Muscle of back (tissue), 11 donors: Measurements from ENCODE around the gene RNF168. TPM values are rescaled to one million over a fixed set of nuclear protein-coding genes. Genes with fewer than 3 reads are reported as not detected.
"Not testable (repeated sequence)": the region's sequence is repeated elsewhere in the genome, so short reads cannot be mapped to it uniquely, and the experiment has no call there.

ENCODE experiments used
- DNase-seq, 3 donors: peaks; one replicate each; pipeline versions ENCODE4 v3.0.0 to v3.0.0-alpha.2; 2013
- polyA plus RNA-seq, 10 donors: library from polyadenylated mRNA; unstranded; fragments of 120-200 nt; gene quantifications; one replicate each; pipeline ENCODE4 v1.2.1, GENCODE V29; 2013; ENCODE audit not compliant: insufficient read length in 10 of 10

The RNF168 gene
- polyA plus RNA-seq, 10 donors: 7.1 to 11.9 (median 10.0) TPM

- no peak for DNase-seq
Observed at GRCh38 chr3:196472286-196472685, 31.3 kb downstream of the RNF168 start.

- DNase-seq: peak in 1 of 3 donors; percentile 6
Observed at GRCh38 chr3:196471551-196471950, 32.0 kb downstream of the RNF168 start.

DNA sequence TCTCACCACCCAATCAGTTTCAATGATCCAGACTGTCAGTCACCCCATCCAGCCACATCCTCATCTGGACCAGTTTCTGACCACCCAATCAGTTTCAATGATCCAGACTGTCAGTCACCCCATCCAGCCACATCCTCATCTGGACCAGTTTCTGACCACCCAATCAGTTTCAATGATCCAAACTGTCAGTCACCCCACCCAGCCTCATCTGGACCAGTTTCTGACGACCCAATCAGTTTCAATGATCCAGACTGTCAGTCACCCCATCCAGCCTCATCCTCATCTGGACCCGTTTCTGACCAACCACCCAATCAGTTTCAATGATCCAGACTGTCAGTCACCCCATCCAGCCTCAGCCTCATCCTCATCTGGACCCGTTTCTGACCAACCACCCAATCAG, 33.4 kb downstream of the RNF168 start:
- not testable (repeated sequence) for DNase-seq

DNA sequence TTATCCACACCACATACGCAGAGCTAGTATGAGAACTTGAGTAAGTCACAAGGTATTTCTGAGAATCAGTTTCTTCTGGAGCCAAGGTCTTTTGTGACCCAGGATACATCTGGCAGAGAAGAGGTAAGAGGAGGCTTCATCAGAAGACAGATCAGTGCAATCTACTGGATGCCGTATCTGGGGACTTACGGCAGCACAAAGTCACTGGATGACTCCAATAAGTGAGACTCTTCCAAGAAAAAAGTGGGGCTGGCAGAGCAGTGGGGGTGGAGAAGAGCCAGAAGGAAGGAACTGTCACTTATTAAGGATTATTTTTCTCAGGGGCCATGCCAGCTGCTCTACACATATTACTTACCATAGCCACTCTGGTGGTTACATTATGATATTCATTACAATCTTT, 39.8 kb downstream of the RNF168 start:
- no peak for DNase-seq

DNA sequence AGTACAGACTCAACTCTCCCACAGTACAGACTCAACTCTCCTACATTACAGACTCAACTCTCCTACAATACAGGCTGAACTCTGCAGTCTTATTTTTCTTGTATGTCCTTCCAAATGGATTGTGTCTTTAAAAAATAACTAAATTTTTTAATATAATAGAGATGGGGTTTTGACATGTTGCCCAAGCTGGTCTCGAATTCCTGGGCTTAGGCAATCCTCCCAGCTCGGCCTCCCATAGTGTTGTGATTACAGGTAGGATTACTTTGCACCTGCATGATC, 40.2 kb downstream of the RNF168 start:
- DNase-seq: no peak

- not testable (repeated sequence) for DNase-seq
Observed at GRCh38 chr3:196462680-196463477, 40.7 kb downstream of the RNF168 start.

GRCh38 chr3:196458063-196458462, 45.5 kb downstream of the RNF168 start:
- DNase-seq: no peak

GRCh38 chr3:196457470-196457869, 46.1 kb downstream of the RNF168 start:
- not testable (repeated sequence) for DNase-seq

GRCh38 chr3:196454935-196455334, 48.6 kb downstream of the RNF168 start:
- DNase-seq: no peak

DNA sequence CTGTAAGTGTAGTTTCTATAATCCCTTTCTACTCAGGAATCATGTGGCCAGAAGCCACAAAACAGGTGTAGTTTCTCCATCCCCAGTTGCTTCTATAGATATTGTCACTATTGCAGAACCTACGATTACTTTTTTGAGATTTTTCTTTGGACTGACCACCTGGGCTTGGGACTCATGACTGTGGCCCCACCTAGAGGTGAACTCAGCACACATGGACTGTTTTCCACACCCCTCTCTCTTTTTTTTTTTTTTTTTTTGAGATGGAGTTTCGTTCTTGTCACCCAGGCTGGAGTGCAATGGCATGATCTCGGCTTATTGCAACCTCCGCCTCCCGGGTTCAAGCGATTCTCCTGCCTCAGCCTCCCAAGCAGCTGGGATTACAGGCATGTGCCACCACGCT, 58.2 kb downstream of the RNF168 start:
- DNase-seq: not testable (repeated sequence)

DNA sequence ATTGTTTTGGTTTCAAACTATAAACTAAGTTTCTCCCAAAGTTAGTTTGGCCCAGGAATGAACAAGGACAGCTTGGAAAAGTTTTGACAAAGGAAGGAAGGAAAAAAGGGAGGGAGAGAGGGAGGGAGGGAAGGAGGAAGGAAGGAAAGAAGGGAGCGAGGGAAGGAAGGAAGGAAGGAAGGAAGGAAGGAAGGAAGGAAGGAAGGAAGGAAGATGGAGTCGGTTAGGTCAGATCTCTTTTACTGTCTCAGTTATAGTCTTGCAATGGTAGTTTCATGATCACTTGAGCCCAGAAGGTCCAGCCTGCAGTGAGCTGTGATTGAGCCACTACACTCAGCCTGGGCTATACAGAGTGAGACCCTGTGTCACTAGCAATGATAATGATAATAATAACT, 59.1 kb downstream of the RNF168 start:
- DNase-seq: no peak

DNA sequence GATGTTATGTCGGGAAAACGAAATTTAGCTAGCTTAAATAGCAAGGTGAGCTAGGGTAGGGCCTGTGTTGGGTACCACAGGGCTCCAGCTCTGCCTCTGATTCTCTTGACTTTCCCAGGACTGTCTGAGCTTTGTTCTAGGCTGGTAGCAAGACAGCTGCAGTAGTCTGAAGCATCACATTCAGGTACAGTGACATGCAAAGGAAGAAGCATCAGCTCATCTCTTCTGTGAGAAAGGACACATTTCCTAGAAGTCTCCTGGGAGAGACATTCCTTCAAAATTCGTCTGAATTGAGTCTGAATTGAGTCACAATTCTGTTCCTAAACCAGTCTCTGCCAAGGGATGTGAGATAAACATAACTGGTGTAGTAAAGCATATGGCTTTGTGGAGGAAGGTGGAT, 62.9 kb downstream of the RNF168 start:
- DNase-seq: no peak

DNA sequence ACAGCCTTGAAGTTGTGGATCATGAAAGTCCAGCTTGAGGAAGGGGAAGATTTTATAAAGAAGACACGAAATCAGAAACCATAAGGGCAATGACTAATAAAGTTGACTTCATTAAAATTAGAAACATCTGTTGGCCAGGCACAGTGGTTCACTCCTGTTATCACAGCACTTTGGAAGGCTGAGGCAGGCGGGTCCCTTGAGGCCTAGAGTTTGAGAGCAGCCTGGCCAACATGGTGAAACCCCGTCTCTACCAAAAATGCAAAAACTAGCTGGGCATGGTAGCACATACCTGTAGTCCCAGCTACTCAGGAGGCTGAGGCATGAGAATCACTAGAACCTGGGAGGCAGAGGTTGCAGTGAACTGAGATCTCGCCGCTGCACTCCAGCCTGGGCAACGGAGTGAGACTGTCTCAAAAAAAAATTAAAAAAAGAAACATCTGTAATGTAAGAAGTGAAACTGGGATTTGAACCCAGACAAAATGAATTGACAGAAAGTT, 63.5 kb downstream of the RNF168 start:
- DNase-seq: peak in 2 of 3 donors; percentile 31 to 64

GRCh38 chr3:196432137-196432879, 71.3 kb downstream of the RNF168 start, which contains the start of gene UBXN7:
UBXN7 (minus strand) TSS chr3:196432427; CDS start chr3:196432399, 28 bp downstream.
- peak; percentile 95 to 98 (median 97) for DNase-seq

DNA sequence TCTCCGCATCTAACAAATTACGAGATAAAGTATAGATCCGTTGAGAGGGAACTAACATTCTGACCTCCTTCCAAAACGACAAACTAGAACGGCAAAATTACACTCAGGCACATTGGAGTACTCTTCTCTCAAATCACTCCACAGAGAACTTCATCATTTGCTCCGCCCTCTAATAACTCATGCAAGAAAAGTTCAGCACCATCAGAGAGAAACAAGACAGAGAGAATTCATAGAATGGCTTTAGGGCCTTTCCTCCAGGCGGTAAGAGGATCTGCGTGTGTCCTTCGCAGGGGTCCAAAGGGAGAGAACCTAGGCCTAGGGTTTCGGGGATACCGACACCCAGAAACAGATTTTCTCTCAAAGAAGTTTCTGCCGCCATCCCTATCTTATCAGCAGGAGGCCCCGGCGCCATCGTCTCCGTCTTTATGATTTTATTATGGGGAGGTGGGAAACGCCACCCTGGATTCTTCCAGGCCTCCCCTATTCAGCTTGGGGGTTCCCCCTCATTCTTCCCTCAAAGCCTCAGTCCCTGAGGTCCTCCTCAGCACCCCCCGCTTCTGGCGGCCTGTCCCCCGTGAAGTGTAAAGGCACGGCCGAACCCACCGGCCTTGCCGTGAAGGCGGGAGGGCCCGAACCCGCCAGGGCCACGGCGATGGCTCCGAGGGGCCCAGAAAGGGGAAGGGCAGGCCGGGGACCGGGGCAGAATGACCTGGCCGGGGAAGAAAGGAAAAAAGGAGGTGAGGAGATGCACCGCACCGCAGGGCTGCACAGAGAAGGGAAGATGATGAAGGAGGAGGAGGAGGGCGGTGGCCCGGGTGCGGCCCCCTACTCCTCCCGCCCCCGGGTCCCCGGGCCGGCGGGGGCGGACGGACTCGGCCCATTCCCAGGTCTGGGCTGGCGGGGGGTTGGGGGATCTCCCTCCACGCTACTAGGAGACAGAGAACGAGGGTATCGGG, 72.1 kb downstream of the RNF168 start:
- peak; percentile 54 to 85 (median 59) for DNase-seq

DNA sequence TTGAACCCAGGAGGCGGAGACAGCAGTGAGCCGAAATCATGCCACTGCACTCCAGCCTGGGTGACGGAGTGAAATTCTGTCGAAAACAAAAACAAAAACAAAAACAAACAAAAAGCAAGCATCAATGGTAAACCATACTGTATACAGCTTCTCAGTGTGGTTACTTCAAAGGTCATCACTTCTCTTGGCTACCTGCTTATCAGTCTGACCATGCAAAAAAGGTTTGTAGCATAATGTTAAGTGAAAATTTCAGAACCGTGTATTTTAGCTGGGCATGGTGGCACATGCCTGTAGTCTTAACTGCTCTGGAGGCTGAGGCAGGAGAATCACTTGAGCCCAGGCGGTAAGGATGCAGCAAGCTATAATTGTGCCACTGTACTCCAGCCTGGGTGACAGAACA, 75.5 kb downstream of the RNF168 start:
- DNase-seq: no peak

GRCh38 chr3:196424421-196424820, 79.1 kb downstream of the RNF168 start:
- DNase-seq: not testable (repeated sequence)

- peak; percentile 55 to 74 (median 62) for DNase-seq
Observed at GRCh38 chr3:196423044-196423781, 80.4 kb downstream of the RNF168 start.

- not testable (repeated sequence) for DNase-seq
Observed at GRCh38 chr3:196421668-196422067, 81.9 kb downstream of the RNF168 start.

DNA sequence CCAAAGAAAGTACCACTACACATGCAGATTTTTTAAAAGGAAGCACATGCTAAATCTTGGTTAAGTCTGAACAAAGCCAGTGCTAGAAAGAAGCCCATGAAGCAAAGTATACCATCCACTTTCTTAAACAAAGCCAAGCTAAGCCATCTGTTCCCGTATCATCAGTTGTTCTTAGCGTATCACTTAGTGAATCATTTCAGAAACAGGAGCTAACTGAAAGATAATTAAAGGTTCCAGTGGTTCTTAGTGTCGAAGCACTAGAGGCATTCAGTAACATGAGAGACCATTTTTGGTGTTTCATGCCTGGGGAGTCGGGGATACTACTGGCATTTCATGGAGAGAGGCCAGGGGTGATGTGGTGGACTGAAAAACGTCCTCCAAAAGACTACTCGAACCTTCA, 84.2 kb downstream of the RNF168 start:
- DNase-seq: no peak
